Posterior vena cava (tissue), 2 donors: ENCODE measurements around the gene MSX1. TPM values are rescaled to one million over a fixed set of nuclear protein-coding genes. Genes with fewer than 3 reads are reported as not detected.

Experiments used
- DNase-seq: peaks from one replicate; pipeline ENCODE4 v3.0.0-alpha.2; 2020; ENCODE audit warnings: low spot score
- intact Hi-C, 2 donors: fragments of 100-400 bp; cut with DNase I; formaldehyde crosslinking; loops; one replicate each; pipeline versions ENCODE4 v1.14.1 to v1.14.2; 2022 to 2023
- total RNA-seq, 2 donors: library from RNA; stranded (reverse); fragmentation: NEBNext Ultra II Directional; extraction: Animal tissue kit (Norgen Biotek cat#: 25700); gene quantifications; one replicate each; pipeline ENCODE4 v1.2.1, GENCODE V29; 2021
- donor health status: DM: yes; HTN: yes; CAD: no.
- donor health status: DM: yes; HTN: yes; CAD: no.

MSX1 gene
- total RNA-seq, 2 donors from 2014 or later, result 7.0 to 20.8 TPM

GRCh38 chr4:4866124-4866865 lies 6.8 kb downstream of the MSX1 start:
- intact Hi-C loops, result loop anchor here in 1 of 2 donors (10.0 kb wide), 1 partner anchor 119 kb away; no protein-coding TSS in a partner anchor
- DNase-seq, result peak; percentile 74

GRCh38 chr4:4866866-4867374 lies 7.5 kb downstream of the MSX1 start:
- DNase-seq, result peak; percentile 79
- intact Hi-C loops, result loop anchor here in 1 of 2 donors (10.0 kb wide), 1 partner anchor 118 kb away; no protein-coding TSS in a partner anchor

GRCh38 chr4:4867375-4868039 lies 8.0 kb downstream of the MSX1 start:
- intact Hi-C loops, result loop anchor here in 1 of 2 donors (10.0 kb wide), 1 partner anchor 117 kb away; no protein-coding TSS in a partner anchor
- peak; percentile 86 for DNase-seq

GRCh38 chr4:4868040-4868757 lies 8.7 kb downstream of the MSX1 start:
- intact Hi-C loops, result loop anchor here in 1 of 2 donors (10.0 kb wide), 1 partner anchor 117 kb away; no protein-coding TSS in a partner anchor

GRCh38 chr4:4868758-4869723 lies 9.6 kb downstream of the MSX1 start:
- intact Hi-C loops, result loop anchor here in 1 of 2 donors (10.0 kb wide), 1 partner anchor 116 kb away; no protein-coding TSS in a partner anchor
- DNase-seq, result peak; percentile 74

More at GRCh38 chr4:4868040-4868757, 8.7 kb downstream of the MSX1 start:
- DNase-seq, result peak; percentile 76

- intact Hi-C loops, result loop anchor here in 1 of 2 donors (10.0 kb wide), 1 partner anchor 115 kb away; no protein-coding TSS in a partner anchor
- peak; percentile 80 for DNase-seq
Measured at GRCh38 chr4:4869731-4870571, 10.5 kb downstream of the MSX1 start.

- DNase-seq, result peak; percentile 66
- intact Hi-C loops, result no loop called here
Measured at GRCh38 chr4:4870576-4871241, 11.2 kb downstream of the MSX1 start.

GRCh38 chr4:4871242-4871572 lies 11.7 kb downstream of the MSX1 start:
- peak; percentile 42 for DNase-seq
- intact Hi-C loops, result no loop called here

- intact Hi-C loops, result no loop called here
- DNase-seq, result peak; percentile 78
Measured at GRCh38 chr4:4871573-4872313, 12.3 kb downstream of the MSX1 start.

GRCh38 chr4:4872314-4872903 lies 12.9 kb downstream of the MSX1 start:
- DNase-seq, result peak; percentile 78
- intact Hi-C loops, result no loop called here

GRCh38 chr4:4873203-4873602 lies 13.7 kb downstream of the MSX1 start:
- intact Hi-C loops, result no loop called here
- no peak for DNase-seq

- DNase-seq, result peak; percentile 68
- intact Hi-C loops, result no loop called here
Measured at GRCh38 chr4:4874254-4874653, 14.8 kb downstream of the MSX1 start.

- no peak for DNase-seq
- intact Hi-C loops, result no loop called here
Measured at GRCh38 chr4:4875147-4875546, 15.7 kb downstream of the MSX1 start.

GRCh38 chr4:4875611-4876010 lies 16.1 kb downstream of the MSX1 start:
- DNase-seq, result no peak
- intact Hi-C loops, result no loop called here

GRCh38 chr4:4876945-4877661 lies 17.6 kb downstream of the MSX1 start:
- intact Hi-C loops, result no loop called here
- DNase-seq, result no peak
